NCI-H2196 (cell line): Measurements from ENCODE around the gene HIVEP3.

Experiments used
- DNase-seq: peaks from one replicate; lab custom pipeline; 2025; ENCODE audit not compliant: unreplicated experiment; lab: John Stamatoyannopoulos, UW

Gene HIVEP3

DNA sequence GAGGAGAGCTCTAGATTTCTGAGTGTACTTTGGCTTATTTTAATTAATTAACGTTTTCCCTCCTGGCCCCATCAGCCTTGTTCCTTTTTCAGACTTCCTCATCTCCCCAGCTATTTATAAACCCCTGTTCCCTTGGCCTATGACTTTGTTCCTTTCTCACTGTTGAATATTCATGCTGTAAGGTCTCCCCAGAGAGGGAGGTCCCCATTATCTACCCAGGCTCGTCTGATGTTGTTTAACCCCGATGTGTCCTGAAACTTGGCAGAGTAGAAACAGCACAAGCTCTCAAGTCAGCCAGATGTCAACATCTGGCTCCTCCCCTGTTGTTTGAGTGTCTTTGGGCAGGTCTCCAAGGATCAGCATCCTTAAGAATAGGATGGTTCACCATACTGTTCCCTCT, 153.6 kb downstream of the HIVEP3 start:
- no peak for DNase-seq

DNA sequence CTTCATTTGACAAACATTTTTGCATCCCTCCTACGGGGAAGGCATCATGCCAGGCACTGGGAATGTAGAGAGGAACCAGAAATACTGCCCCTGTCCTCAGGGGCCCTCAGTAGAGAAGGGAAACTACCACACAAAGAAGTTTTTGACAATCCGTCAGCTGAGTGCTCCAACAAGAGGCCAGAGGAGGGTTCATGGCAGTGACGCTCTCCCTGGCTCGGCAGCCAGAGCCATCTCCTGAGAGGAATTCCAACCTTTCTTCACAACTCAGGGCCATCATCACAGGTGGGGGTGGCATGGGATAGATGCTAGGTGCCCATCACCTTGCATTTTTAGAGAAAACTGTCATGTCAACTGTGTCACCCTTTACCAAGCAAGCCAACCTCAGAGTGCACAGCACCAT, 154.1 kb downstream of the HIVEP3 start:
- no peak for DNase-seq

DNA sequence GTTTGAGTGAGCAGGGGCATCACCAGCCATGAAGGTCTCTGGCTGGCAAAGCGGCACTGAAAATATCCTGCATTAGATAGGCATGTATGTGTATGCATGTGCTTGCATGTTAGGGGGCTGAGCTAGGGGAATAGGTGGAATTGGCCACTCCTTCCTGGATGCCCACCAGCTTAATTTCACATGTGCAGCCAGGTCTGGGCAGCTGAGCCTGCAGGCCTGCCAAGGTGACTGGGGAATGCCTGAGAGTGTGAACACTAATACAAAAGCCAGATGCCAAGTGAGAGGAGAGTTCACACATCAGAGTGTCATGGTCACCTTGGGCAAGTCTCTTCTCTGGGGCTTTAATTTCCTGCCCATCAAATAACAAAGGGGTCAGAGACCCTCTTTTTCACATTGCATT, 155.9 kb downstream of the HIVEP3 start:
- DNase-seq, result no peak

DNA sequence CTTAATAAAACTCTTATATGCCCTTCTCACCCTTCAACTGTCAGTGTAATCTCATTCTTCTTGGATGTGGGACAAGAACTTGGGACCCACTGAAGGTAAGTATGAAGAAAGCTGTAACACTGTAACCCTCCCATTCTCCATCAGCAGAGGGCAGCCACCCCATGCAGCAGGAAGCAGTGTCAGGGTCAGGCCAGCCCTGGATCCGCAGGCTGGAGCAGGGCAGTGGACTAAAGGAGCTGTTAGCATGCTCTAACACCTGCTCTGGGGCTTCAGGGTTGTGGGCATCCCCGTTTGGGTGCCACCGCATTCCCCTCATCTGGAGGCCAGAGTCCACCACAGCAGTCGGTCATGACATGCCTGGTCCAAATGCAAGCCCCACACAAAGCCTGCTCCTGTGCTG, 156.5 kb downstream of the HIVEP3 start:
- DNase-seq, result no peak

DNA sequence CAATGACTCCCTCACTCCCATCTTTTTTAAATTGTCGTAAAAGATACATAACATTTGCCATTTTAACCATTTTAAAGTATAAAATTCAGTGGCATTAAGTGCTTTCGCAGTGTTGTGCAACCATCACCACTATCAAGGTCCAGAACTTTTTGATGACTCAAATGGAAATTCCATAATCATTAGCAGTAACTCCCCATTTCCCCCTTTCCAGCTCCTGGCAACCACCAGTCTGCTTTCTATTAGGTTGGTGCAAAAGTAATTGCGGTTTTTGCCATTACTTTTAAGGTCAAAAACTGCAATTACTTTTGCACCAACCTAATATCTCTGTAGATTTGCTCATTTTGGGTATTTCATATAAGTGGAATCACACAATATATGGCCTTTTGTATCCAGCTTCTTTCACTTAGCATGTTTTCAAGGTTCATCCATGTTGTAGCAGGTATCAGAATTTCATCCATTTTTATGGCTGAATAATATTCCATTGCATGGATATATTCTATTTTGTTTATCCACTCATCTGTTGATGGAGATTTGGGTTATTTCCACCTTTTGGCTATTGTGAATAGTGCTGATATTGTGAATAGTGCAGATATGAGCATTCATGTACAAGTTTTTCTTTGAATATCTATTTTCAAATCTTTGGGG, 159.7 kb downstream of the HIVEP3 start:
- no peak for DNase-seq

DNA sequence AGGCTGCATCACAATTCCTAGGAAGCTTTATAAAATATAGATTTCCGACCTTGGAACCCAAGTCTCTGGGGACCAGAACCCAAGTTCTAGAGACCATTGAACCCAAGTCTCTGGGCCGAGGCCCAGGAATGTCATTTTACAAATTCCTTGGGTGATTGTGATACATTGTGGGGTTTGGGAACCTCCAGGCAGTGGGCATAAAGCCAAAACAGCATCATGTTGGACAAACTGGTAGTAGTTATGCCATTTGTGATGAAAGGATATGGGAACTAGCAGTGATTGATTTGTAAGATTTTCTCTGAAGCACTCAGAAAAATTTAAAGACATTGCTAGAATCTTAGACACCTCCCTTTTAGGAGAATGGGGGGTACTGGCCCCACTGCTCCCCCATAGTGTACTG, 160.2 kb downstream of the HIVEP3 start:
- DNase-seq, result no peak

DNA sequence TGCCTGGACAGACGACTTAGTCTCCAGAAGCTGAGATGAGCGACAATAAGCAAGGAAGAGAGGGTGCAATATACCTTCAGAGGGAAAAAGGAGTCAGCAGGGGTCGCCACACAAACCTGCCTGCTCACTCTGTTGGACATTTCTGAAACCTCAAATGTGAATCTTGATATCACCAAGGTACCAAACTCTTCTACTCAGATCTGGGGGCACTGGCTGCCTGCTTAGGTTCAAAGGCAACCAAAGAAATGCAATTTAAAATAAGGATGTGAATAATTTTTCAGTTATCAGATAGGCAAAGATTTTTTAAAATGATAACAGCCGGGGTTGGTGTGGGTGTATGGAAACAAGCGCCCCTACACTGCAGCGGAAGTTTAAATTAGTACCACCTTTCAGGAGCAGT, 164.2 kb downstream of the HIVEP3 start:
- no peak for DNase-seq

DNA sequence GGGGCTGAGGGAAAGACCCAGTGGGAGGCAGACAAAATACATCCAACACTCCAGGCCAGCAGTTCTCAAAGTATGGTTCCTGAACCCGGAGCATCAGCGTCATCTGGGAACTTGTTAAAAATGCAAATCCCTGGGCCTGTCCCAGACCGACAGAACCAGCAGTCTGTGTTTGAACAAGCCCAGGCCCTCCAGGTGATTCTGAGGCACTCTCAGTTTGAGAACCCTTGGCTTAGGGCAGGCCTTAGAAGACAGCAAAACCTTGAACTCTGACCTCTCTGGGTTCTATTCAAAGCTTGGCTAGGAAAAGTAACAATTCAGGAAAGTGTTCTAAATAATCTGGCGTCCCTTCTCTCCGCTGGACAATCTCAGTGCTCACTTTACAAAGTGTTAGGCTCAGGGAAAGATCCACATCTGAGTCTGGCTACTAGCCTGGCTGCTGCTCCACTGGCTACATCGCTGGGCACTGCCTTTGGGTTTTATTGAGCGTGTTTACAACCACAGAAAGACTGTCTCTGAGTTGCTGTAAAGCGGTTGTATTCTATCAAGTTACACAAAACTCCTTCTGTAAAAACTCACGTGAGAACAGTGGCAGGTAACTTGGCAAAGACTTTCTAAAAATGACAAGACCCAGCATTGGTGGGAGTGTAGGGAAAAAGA, 166.1 kb downstream of the HIVEP3 start:
- DNase-seq, result no peak

DNA sequence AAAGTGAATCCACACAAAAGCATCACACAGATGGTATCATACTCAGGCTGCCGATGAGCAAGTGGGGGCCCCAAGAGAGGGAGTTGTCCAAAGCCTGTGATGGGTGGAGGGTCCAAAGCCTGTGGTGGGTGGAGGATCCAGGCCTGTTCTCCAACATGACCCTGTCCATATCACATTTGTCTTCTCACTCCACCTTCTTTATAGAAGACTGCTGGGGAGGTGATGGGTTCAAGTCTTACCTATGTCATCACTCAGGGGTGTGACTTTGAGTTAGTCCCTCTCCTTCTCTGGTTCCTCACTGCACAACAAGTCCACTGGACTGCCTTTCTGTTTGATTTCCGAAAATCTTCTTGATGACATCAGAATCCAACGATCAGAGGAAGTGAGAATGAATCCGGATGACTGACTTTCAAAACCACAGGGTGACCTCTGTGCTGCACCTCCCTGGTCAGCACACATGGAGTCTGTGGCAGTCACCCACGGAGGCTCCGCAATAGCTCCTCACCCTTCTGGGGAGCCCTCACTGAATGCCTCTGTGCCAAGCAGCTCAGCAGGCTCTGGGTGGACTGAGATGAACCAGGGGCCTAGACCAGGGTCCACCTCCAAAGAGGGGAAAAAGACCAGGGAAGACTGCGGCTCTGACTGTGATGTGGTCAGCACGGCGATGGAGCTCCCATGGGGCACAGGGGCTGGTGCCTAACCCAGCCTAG, 166.8 kb downstream of the HIVEP3 start:
- no peak for DNase-seq

DNA sequence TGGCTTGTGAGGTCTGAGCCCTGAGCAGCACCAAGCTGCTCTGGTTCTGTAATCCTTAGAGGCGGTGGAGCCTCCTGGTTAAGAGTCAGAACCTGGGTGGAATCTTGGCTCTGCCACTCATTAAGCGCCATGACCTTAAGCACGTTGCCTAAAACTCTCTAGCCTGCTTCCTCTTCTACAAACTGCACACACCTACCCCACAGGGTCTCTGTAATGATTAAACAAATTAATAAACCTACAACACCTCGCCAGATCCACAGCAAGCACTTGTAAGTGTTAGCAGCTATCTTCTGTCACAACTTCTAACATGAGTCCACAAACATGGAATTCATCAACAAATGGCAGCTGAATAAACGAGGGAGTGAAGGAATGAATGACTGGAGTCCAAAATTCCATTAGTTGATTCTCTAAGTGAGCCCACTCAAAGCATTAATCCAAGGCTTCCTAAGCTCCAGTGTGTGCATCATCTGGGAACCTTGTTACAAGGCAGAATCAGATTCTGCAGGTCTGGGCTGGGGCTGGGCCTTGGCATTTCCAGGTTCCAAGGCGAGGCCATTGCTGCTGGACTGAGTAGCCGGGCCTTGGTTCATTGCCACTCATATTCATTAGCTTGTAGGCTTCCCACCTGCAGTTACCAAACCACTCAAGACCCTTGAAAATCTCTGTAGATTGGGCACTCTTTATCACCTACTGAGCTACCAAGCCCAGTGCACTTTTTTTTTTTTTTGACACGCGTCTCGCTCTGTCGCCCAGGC, 168.6 kb downstream of the HIVEP3 start:
- DNase-seq, result no peak

DNA sequence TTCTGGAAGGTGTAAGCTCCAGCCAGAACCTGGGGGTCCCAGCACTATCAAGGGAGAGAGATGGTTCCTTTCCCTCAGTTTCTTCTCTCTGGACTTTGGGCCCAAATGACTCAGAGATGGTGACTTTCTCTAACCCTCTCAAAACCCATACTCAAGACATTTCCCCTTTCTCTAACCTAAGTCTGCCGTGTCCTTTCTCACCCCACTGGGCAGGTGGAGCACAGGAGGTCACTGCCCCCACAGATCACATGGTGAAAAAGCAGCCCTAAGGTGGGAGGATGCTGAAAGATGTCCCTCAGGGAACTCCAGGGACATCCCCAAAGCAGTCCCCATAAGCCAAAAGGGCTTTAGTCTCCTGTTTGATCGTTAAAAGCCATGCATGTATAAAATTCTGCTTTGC, 173.7 kb downstream of the HIVEP3 start:
- DNase-seq, result no peak

DNA sequence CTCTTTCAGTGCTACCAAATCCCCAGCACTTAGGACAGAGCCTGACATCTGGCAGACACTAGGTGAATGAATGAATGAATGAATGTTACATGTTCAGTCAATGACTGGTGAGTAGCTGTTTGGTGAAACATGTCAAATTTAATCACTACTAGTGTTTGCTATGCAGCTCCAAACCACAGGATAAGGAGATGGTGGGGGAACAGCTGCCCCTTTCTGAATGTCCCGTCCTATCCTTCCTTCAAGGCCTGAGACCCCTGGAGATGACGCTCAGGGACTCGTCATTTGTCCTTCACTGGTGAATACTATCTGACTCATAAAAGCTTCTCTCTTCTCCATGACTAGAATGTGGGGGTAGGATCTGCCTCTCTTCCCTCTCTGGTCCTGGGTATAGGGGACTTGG, 175.4 kb downstream of the HIVEP3 start:
- DNase-seq, result no peak

DNA sequence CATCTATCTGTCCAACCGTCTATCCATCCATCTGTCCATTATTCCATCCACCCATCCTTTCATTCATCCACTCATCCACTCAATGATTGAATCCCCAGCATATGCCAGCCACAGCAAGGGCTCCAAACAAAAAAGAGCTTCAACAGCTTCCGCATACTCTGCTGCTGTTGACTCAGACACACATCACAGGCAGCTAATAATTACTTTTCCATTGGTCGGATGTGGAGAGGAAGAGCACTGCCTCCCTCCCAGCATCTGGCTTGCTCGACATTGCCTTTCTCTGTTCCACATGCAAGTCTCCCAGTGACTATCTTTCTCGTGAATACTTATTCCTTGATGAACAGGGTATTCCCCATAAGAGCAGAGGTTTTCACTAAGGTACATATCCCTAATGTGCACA, 176.5 kb downstream of the HIVEP3 start:
- no peak for DNase-seq

DNA sequence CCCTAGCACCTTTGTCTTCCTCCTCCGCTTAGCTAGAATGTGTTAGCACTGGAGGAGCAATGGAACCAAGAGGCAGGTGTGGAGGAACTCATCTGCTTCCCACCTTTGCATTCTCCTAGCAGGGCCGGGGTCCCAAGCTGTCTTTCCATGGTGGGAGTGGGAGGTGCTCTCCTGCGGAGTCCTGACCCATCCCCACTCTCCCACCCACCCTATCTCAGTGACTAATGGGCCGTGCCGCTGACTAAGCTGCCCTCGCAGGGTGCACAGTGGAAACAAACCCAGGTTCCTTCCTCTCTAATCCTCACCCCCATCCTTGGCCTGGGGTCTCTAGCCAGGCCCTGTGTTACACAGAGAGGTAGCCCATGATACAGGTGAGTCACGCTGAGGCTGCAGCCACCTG, 177.5 kb downstream of the HIVEP3 start:
- no peak for DNase-seq

DNA sequence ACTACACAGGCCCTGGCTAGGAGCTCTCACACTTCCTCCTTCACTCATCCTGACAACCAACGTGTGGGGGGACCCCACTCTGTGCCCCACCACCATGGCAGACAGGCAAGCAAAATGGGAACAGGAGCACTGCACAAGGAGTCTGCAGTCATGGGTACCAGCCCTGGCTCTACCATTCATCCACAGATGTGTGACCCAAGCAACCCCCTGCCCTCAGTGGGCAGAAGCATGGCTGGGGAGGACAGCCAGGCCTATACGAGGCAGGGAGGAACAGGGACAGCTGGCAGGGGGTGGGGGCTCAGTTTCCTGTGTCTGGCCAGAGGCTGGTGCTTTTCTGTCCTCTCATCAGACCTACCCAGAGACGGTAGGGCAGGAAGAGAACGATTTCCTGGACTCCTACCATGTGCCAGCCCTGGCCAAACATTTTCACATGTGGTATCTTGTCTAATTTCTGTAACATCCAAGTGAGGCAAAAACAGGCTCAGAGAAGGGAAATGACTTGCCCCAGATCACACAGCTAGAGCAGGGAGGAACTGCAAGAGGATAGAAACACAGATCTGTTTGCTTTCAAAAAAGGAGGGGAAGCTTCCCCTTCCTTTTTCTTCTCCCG, 178.0 kb downstream of the HIVEP3 start:
- no peak for DNase-seq

DNA sequence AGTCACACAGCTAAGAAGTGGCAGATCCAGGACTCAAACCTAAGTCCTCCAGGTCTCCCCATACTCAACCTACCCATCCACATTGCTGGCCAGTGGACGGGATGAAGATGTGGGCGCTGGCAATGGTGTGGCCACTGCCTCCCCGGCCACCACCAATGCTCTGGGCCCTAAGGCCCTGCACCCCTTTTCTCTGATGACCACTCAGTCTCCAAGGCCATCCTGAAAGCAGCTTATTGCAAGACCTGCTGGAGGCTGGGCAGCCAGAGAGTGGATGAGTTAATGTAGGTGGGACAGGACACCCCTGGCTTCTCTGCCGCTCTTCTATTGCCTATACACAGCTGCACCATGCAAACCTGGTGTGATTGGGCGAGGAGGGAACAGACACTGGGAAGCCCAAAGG, 178.7 kb downstream of the HIVEP3 start:
- DNase-seq, result no peak

DNA sequence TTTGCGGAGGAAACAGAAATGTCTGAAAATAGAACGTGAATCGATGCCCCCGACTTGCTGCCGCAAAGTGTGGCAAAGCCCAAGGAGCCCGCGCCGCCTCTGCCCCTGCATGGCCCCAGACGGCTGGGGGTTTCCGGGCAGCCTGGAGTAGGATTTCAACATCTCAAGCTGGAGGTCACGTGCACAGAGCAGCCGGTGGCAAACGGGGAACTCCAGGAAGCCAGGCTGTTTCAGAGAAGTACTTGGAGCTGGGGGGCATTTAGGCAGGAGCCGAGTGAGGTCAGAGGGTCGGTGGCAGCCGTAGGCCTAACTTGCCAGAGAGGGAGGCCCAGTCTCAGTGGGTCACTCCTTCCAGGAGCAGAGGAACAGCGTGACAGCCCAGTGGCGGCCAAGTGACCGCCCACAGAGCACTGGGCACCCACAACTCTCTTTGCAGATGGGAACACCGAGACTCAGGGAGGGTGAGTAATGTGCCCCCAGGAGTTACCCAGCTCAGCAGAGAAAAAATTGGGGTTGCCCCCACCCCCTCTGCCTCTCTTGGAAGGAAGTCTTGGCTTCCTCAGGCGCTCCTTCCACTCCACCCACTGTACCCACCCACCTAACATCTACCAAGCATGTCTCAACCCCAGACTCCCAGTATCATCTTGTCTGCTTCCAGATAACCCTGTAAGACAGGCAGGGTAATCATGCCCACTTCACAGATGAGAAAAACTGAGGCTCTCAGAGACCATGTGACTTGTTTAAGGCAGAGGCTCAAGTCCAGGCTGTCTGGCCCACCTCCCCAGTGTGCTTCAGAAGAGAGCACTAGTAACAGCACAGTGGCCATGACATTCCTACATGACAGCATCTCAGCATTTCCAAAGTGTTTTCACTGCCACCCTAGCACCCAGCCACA, 179.4 kb downstream of the HIVEP3 start:
- no peak for DNase-seq

DNA sequence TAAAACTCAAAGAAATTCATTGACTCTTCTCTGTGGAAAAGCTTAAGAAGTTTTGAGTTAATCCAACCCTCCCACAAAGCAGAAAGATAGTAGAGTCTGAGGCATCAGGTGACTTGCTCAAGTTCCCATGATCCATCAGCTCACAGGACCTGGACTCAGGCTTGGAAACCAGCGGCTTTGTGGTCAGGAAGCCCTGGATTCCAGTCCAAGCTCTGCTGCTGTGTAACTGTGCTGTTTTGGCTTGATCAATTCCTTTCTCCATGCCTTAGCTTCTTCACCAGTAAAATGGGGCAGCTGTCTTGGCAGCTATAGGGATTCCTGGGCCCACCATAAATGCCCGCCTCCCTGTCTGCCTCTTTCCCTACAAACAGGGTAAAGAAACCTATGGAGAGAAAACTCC, 180.2 kb downstream of the HIVEP3 start:
- DNase-seq, result no peak

DNA sequence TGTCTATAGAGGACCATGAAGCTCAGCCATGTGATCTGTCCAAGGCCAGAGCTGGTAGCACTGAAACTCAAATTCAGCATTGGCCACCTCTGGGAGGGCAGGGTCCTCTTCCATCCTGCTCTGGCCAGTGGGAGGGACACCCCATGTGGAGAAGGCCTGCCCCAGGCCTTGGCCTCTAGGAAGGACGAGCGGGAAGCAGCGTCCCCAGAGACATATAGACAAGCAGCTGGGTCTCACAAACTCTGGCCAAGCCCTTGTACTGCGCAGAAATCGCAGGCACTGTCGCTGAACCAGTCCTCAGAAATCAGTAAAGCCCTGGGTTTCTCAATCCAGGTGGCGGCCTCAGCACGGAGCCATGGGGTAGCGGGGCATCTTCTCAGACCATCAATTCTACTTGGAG, 180.7 kb downstream of the HIVEP3 start:
- DNase-seq, result no peak

DNA sequence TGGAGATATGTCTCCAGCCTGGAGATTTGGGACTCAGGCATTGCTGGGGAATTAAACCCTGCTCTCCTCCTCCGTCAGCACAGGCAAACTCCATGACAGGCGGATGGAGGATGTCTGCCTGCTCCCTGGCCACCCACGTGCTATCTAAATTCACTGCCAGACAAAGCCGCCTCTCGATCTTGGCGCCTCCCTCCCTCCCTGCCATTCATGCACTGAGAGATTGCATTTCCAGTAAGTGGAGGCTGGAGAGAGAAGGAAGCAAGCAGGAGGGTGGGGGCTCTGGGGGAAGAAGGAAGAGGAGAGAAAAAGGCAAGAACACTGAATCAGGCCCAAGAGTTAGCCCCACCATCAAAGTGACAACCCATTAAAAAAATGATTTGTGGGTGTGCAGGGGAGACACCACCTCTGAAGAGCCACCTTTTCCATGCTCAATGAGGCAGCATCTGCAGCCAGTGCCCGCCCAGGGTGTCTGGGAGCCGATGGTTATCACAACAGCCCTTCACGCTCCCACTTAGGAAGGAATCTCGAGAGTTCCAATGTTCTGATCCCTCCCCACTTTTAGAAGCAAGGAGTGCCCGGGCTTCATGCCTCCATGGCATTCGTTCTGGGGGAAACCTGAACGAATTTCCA, 183.0 kb downstream of the HIVEP3 start:
- DNase-seq, result no peak
